Peyer's patch (tissue), 4 donors: Measurements from ENCODE around the gene CLPTM1L. TPM values are rescaled to one million over a fixed set of nuclear protein-coding genes. Genes with fewer than 3 reads are reported as not detected.

Experiments used
- DNase-seq, 3 donors: peaks; one replicate each; pipeline ENCODE4 v3.0.0-alpha.2; 2017 to 2019
- H3K27ac ChIP-seq, 4 donors: fragments of 200-600 bp; sonication (generic); one replicate each; pipeline ENCODE4 v1.5.1; 2016 to 2019
- H3K27me3 ChIP-seq, 2 donors: fragments of 200-600 bp; sonication (generic); one replicate each; pipeline ENCODE4 v1.5.1; 2019
- H3K36me3 ChIP-seq, 3 donors: fragments of 200-600 bp; sonication (generic); one replicate each; pipeline ENCODE4 v1.5.1; 2016 to 2019
- H3K4me1 ChIP-seq, 4 donors: fragments of 200-600 bp; sonication (generic); one replicate each; pipeline ENCODE4 v1.5.1; 2016 to 2019
- H3K4me3 ChIP-seq, 4 donors: fragments of 200-600 bp; sonication (generic); 1 replicate in 3 of 4; 2 replicates in 1 of 4; pipeline ENCODE4 v1.5.1; 2016 to 2019; ENCODE audit warnings: mild to moderate bottlenecking in 1 of 4
- H3K9me3 ChIP-seq, 4 donors: fragments of 200-600 bp; sonication (generic); one replicate each; pipeline ENCODE4 v1.5.1; 2016 to 2019; ENCODE audit warnings: mild to moderate bottlenecking in 1 of 4
- CTCF ChIP-seq, 6 experiments: fragments of 450-650 bp in 4 of 6; fragments of 200-600 bp in 2 of 6; sonication (generic) in 1 of 6; IDR thresholded peaks; one replicate each; pipeline ENCODE4 v1.5.1; 2017 to 2019; ENCODE audit warnings: antibody characterized with exemption in 6 of 6, mild to moderate bottlenecking in 3 of 6, moderate library complexity in 1 of 6
- POLR2A ChIP-seq, 2 donors: fragments of 450-650 bp; IDR thresholded peaks; one replicate each; pipeline ENCODE4 v1.5.1; 2017; ENCODE audit warnings: antibody characterized with exemption in 2 of 2, mild to moderate bottlenecking in 2 of 2, moderate library complexity in 2 of 2
- total RNA-seq, 4 donors: library from RNA; depleted of rRNA; stranded (reverse); fragments of >200 nt; gene quantifications; one replicate each; pipeline ENCODE4 v1.1.0, GENCODE V29; 2016

The CLPTM1L gene
- total RNA-seq, 4 donors from 2014 or later = 115 to 209 (median 143) TPM

GRCh38 chr5:1371218-1371971 lies 26.5 kb upstream of the CLPTM1L start:
- H3K27me3 ChIP-seq = no peaks in the 10 kb centered on the region
- H3K27ac ChIP-seq = peak overlapping the region in 1 of 4 donors; percentile 38
- no peak for TF ChIP-seq POLR2A (IDR thresholded peaks at IDR 0.05)
- no peak for TF ChIP-seq CTCF (IDR thresholded peaks at IDR 0.05)
- H3K4me1 ChIP-seq = no peaks in the 10 kb centered on the region
- H3K9me3 ChIP-seq = no peaks in the 10 kb centered on the region
- no peaks in the 10 kb centered on the region for H3K36me3 ChIP-seq
- DNase-seq = no peak
- H3K4me3 ChIP-seq = no peak overlapping the region

DNA sequence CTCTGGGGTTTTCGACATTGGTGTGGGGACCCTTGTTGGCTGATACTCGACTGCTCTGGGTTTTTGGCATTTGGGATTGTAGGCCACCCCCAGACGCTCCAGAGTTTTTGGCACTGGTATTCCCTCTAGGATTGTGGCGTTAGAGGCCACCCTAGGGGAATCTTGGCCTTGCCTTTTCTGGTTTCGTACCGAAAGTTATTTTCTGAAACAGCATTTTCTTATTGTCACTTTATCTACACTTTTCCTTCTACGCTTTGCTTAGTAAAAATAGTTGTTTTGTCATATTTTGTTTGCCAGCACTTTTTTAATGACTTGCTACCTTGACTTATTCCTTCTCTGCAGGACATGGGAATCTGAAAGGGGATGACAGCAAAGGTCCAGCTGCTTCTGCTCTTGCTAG lies 25.1 kb upstream of the CLPTM1L start:
- Histone ChIP-seq H3K4me3 (no peak overlapping the region), H3K36me3 (no peaks in the 10 kb centered on the region), H3K27me3 (no peaks in the 10 kb centered on the region), H3K4me1 (no peaks in the 10 kb centered on the region), H3K27ac (no peak overlapping the region), H3K9me3 (no peaks in the 10 kb centered on the region)
- TF ChIP-seq CTCF (IDR thresholded peaks at IDR 0.05) = no peak
- TF ChIP-seq POLR2A (IDR thresholded peaks at IDR 0.05) = no peak
- DNase-seq = no peak

- DNase-seq = peak in 1 of 3 donors; percentile 77
- H3K27me3 ChIP-seq = no peaks in the 10 kb centered on the region
- TF ChIP-seq POLR2A (IDR thresholded peaks at IDR 0.05) (peak; percentile 22 to 46), CTCF (IDR thresholded peaks at IDR 0.05) (no peak)
Measured at GRCh38 chr5:1368756-1369155, 23.9 kb upstream of the CLPTM1L start.

GRCh38 chr5:1368236-1368635 lies 23.3 kb upstream of the CLPTM1L start:
- no peaks in the 10 kb centered on the region for H3K9me3 ChIP-seq
- TF ChIP-seq CTCF (IDR thresholded peaks at IDR 0.05) (no peak), POLR2A (IDR thresholded peaks at IDR 0.05) (no peak)
- no peaks in the 10 kb centered on the region for H3K4me1 ChIP-seq
- peak overlapping the region in 1 of 4 donors; percentile 59 for H3K27ac ChIP-seq
- H3K36me3 ChIP-seq = no peaks in the 10 kb centered on the region
- no peak overlapping the region for H3K4me3 ChIP-seq
- no peak for DNase-seq
- no peaks in the 10 kb centered on the region for H3K27me3 ChIP-seq

More at GRCh38 chr5:1368756-1369155, 23.9 kb upstream of the CLPTM1L start:
- H3K9me3 ChIP-seq = no peaks in the 10 kb centered on the region
- H3K36me3 ChIP-seq = no peaks in the 10 kb centered on the region
- H3K4me3 ChIP-seq = no peak overlapping the region
- no peaks in the 10 kb centered on the region for H3K4me1 ChIP-seq
- H3K27ac ChIP-seq = peak overlapping the region in 1 of 4 donors; percentile 59

GRCh38 chr5:1367149-1367548 lies 22.2 kb upstream of the CLPTM1L start:
- H3K36me3 ChIP-seq = no peaks in the 10 kb centered on the region
- no peaks in the 10 kb centered on the region for H3K27me3 ChIP-seq
- no peak overlapping the region for H3K4me3 ChIP-seq
- H3K27ac ChIP-seq = no peak overlapping the region
- no peaks in the 10 kb centered on the region for H3K4me1 ChIP-seq
- TF ChIP-seq CTCF (IDR thresholded peaks at IDR 0.05) = no peak
- no peak for TF ChIP-seq POLR2A (IDR thresholded peaks at IDR 0.05)
- no peaks in the 10 kb centered on the region for H3K9me3 ChIP-seq
- no peak for DNase-seq
